Measurements from ENCODE around the gene PROP1. TPM values are rescaled to one million over a fixed set of nuclear protein-coding genes. Genes with fewer than 3 reads are reported as not detected.

Gene PROP1
- total and polyA plus RNA-seq, 2 of the 4 experiments (the other 2 are of a cell fraction), result not detected

DNA sequence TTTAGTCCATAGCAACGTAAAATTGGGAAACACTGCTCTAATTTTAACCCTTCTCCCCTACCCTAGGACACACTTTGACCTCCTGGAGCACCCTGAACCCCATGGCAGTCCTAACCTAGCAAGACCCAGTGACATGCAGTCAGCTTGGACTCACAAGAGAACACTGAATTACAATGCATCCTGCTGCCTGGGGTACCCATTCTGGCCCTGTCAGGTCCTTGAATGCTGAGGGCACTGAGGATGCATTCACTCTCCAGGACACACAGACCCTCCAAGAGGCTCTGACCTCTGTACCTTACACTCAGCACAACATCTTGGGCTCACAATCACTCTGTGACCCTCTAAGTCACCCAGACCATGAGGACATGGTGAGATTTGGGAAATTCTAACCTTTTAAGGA is 1.8 kb upstream of the PROP1 start:
- no peak overlapping the region for H3K56ac ChIP-seq (ENCODE audit: extremely low read depth, insufficient read depth, low read length)
- H2BK20ac ChIP-seq (ENCODE audit: low read depth, low read length), result no peak overlapping the region

More for the DNA sequence above, 1.8 kb upstream of the PROP1 start:
- no peak overlapping the region for H4K91ac ChIP-seq (ENCODE audit: insufficient read depth, low read depth, low read length)
- no peak overlapping the region for H3K4me2 ChIP-seq (ENCODE audit: low read depth, low read length)
- CTCF ChIA-PET, result no interaction called here
- dilution Hi-C loops (cut with HindIII; ENCODE audit: low sequenced_read_pairs, unreplicated experiment), result no loop called here
- peaks cover 10% of the 10 kb centered on the region; the same call in 1 of the 2 replicates for H3K27me3 ChIP-seq (ENCODE audit: control insufficient read depth, insufficient read depth, low read length)
- H2AK9ac ChIP-seq (replicated peaks; ENCODE audit: low read depth, low read length, poor library complexity), result no peak overlapping the region
- BruUV-seq (replicated peaks), result no TSS peak
- no peaks in the 10 kb centered on the region for H4K20me1 ChIP-seq (ENCODE audit: insufficient read depth, low read length)
- H3K18ac ChIP-seq (ENCODE audit: low read depth, low read length), result no peak overlapping the region
- intact Hi-C loops (cut with micrococcal nuclease), result no loop called here
- no peak overlapping the region for H3K23ac ChIP-seq (ENCODE audit: low read depth, low read length)
- POLR2A ChIA-PET (ENCODE audit: unreplicated experiment), result no interaction called here
- no peaks in the 10 kb centered on the region for H3K4me1 ChIP-seq (ENCODE audit: control insufficient read depth, insufficient read depth, low read length)
- H2BK15ac ChIP-seq (ENCODE audit: low read depth, low read length), result no peak overlapping the region
- no peak overlapping the region for H4K5ac ChIP-seq (ENCODE audit: low read depth, low read length)
- H3K4me3 ChIP-seq (ENCODE audit: insufficient read depth, low read depth, low read length), result no peak overlapping the region
- no peak for DNase-seq
- H2BK120ac ChIP-seq (ENCODE audit: low read depth, low read length), result no peak overlapping the region
- TF ChIP-seq MXI1 (IDR thresholded peaks at IDR 0.05; ENCODE audit: borderline replicate concordance, low read depth, low read length) (no peak), CHD1 (IDR thresholded peaks at IDR 0.05; ENCODE audit: low read depth, low read length) (no peak), RCOR1 (IDR thresholded peaks at IDR 0.05; ENCODE audit: insufficient replicate concordance, low read length) (no peak), POLR2A (IDR thresholded peaks at IDR 0.05; ENCODE audit: low read depth, low read length) (no peak), ELK1 (IDR thresholded peaks at IDR 0.05; ENCODE audit: borderline replicate concordance, low read depth, low read length) (no peak), SMC3 (IDR thresholded peaks at IDR 0.05; ENCODE audit: low read depth, low read length) (no peak), RAD21 (IDR thresholded peaks at IDR 0.05; ENCODE audit: low read length) (no peak), CTCF (conservative IDR thresholded peaks at IDR 0.05; ENCODE audit: low read depth, low read length) (no peak), MAFK (IDR thresholded peaks at IDR 0.05; ENCODE audit: low read depth, low read length) (no peak), MAZ (IDR thresholded peaks at IDR 0.05; ENCODE audit: borderline replicate concordance, low read depth, low read length) (no peak), RFX5 (IDR thresholded peaks at IDR 0.05; ENCODE audit: low read depth, low read length) (no peak), CEBPB (IDR thresholded peaks at IDR 0.05; ENCODE audit: low read depth, low read length) (no peak), NFE2L2 (IDR thresholded peaks at IDR 0.05; ENCODE audit: low read depth, low read length) (no peak), BHLHE40 (IDR thresholded peaks at IDR 0.05; ENCODE audit: low read depth, low read length) (no peak)
- TF ChIP-seq, protein P1, sequence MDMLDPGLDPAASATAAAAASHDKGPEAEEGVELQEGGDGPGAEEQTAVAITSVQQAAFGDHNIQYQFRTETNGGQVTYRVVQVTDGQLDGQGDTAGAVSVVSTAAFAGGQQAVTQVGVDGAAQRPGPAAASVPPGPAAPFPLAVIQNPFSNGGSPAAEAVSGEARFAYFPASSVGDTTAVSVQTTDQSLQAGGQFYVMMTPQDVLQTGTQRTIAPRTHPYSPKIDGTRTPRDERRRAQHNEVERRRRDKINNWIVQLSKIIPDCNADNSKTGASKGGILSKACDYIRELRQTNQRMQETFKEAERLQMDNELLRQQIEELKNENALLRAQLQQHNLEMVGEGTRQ (IDR thresholded peaks at IDR 0.05; ENCODE audit: low read depth, low read length), result no peak
- no peaks in the 10 kb centered on the region for H3K9me3 ChIP-seq (ENCODE audit: control insufficient read depth, insufficient read depth, low read length)
- H3K36me3 ChIP-seq (ENCODE audit: control insufficient read depth, insufficient read depth, low read length), result no peaks in the 10 kb centered on the region
- H3K4ac ChIP-seq (ENCODE audit: low read depth, low read length), result no peak overlapping the region
- H3K27ac ChIP-seq (ENCODE audit: insufficient read depth, low read length), result no peak overlapping the region
- no peaks in the 10 kb centered on the region for H3K79me1 ChIP-seq (ENCODE audit: low read depth in 1 of 2, low read length in 2 of 2)
- H3K9ac ChIP-seq (ENCODE audit: low read depth, low read length), result no peak overlapping the region
- no peak overlapping the region for H2AK5ac ChIP-seq (ENCODE audit: low read depth, low read length)
- no peak overlapping the region for H2BK5ac ChIP-seq (ENCODE audit: low read depth, low read length, poor library complexity, severe bottlenecking)
- H4K8ac ChIP-seq (ENCODE audit: low read depth in 2 of 2, low read length in 2 of 2), result no peak overlapping the region
- no peak overlapping the region for H2AFZ ChIP-seq (replicated peaks; ENCODE audit: low read length, poor library complexity)
- H3K14ac ChIP-seq (replicated peaks; ENCODE audit: low read depth, low read length), result no peak overlapping the region
- ATAC-seq (ENCODE audit: low read depth), result no peak
- H3K9me1 ChIP-seq (ENCODE audit: insufficient read depth, low read length), result no peaks in the 10 kb centered on the region
- WGBS, 2 experiments (ENCODE audit: extremely low coverage in 2 of 2, insufficient read length in 1 of 2), result no CpG with 5 or more reads among the region's 1 CpG
- in situ Hi-C loops (cut with MboI; ENCODE audit: low sequenced_read_pairs), result no loop called here
